Testis (tissue), 2 donors: ENCODE results near the gene APIP.

Experiments
- CTCF ChIP-seq, 3 experiments: fragments of 450-650 bp in 2 of 3; fragments of 200-600 bp in 1 of 3; sonication (generic) in 1 of 3; IDR thresholded peaks; one replicate each; pipeline ENCODE4 v1.5.1; 2016 to 2019; ENCODE audit warnings: antibody characterized with exemption in 3 of 3, mild to moderate bottlenecking in 2 of 3, moderate library complexity in 1 of 3
- POLR2A ChIP-seq: fragments of 450-650 bp; IDR thresholded peaks from one replicate; pipeline ENCODE4 v1.6.1; 2017; ENCODE audit warnings: antibody characterized with exemption, mild to moderate bottlenecking, moderate library complexity

- peak in 1 of 3 experiments; percentile 21 for TF ChIP-seq CTCF (IDR thresholded peaks at IDR 0.05)
- TF ChIP-seq POLR2A = no peak
Measured at GRCh38 chr11:34840736-34841386, 75.3 kb downstream of the APIP start.
